NB4 (cell line): Measurements from ENCODE around the gene NRAS.

Experiments
- MYC ChIP-seq: IDR thresholded peaks from 2 replicates; pipeline ENCODE4 v1.6.1; 2011; ENCODE audit warnings: low read depth, low read length
- POLR2A ChIP-seq: IDR thresholded peaks from 2 replicates; pipeline ENCODE4 v1.6.1; 2011; ENCODE audit warnings: mild to moderate bottlenecking; ENCODE audit not compliant: insufficient read length; ENCODE audit errors: extremely low read depth
- TF ChIP-seq, protein P1 (sequence below): IDR thresholded peaks from one replicate; pipeline ENCODE4 v1.5.1; 2012; ENCODE audit warnings: low read depth, low read length

DNA sequence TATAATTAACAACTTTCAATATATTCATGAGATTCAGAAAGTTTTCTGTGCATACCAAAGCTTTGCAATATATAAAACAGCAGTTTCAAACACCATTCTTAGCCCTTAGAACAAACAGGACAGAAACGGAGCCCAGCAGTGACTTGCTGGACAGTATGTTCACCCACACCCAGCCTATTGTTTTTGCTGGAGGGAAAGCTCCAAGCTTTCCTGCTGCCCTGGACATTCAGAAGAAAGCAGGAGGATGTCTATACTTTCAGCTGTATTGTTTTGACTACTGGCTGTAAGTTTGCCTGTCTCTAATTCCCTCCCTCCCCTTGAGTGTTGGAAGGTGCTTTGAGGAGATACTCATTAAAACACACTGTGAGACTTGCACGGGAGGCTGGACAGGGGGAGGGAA is 56.3 kb downstream of the NRAS start:
- TF ChIP-seq, protein P1, sequence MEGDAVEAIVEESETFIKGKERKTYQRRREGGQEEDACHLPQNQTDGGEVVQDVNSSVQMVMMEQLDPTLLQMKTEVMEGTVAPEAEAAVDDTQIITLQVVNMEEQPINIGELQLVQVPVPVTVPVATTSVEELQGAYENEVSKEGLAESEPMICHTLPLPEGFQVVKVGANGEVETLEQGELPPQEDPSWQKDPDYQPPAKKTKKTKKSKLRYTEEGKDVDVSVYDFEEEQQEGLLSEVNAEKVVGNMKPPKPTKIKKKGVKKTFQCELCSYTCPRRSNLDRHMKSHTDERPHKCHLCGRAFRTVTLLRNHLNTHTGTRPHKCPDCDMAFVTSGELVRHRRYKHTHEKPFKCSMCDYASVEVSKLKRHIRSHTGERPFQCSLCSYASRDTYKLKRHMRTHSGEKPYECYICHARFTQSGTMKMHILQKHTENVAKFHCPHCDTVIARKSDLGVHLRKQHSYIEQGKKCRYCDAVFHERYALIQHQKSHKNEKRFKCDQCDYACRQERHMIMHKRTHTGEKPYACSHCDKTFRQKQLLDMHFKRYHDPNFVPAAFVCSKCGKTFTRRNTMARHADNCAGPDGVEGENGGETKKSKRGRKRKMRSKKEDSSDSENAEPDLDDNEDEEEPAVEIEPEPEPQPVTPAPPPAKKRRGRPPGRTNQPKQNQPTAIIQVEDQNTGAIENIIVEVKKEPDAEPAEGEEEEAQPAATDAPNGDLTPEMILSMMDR: no peak
- TF ChIP-seq POLR2A (no peak), MYC (no peak)
